A673 (cell line): ENCODE data around the gene TIMP1. TPM values are rescaled to one million over a fixed set of nuclear protein-coding genes. Genes with fewer than 3 reads are reported as not detected.

Experiments
- BruUV-seq: library from RNA; stranded (reverse); fragments of 400-500 nt; replicated peaks from 2 replicates; lab custom pipeline; 2021; lab: Mats Ljungman, UMichigan
- CTCF ChIA-PET: fragments of 300-600 bp; sonication (Branson Sonifier 250); formaldehyde crosslinking; loops from one replicate; lab custom pipeline; 2022; ENCODE audit warnings: antibody characterized with exemption; lab: Charles Lee
- POLR2A ChIA-PET: fragments of 300-600 bp; sonication (Branson Sonifier 250); formaldehyde crosslinking; loops from one replicate; lab custom pipeline; 2022; ENCODE audit warnings: antibody characterized with exemption; ENCODE audit not compliant: low non-redundant PET; lab: Charles Lee
- DNase-seq: peaks from one replicate; pipeline ENCODE4 v3.0.0-alpha.2; 2015; ENCODE audit warnings: low spot score
- H3K27ac ChIP-seq: fragments of 200-600 bp; sonication (generic); 2 replicates; pipeline ENCODE4 v1.5.1; 2016; ENCODE audit warnings: mixed run types, low read depth, mild to moderate bottlenecking, mixed read lengths, antibody characterized with exemption, low read length; ENCODE audit not compliant: poor library complexity, severe bottlenecking
- H3K27me3 ChIP-seq: fragments of 200-600 bp; sonication (generic); replicated peaks from 2 replicates; pipeline ENCODE4 v1.6.1; 2017; ENCODE audit warnings: mixed run types, low read depth, mild to moderate bottlenecking, mixed read lengths, antibody characterized with exemption, low read length; ENCODE audit not compliant: insufficient read depth, poor library complexity
- H3K36me3 ChIP-seq: fragments of 200-600 bp; sonication (generic); 2 replicates; pipeline ENCODE4 v1.6.1; 2016; ENCODE audit warnings: mixed run types, mild to moderate bottlenecking, mixed read lengths, antibody characterized with exemption, low read length; ENCODE audit not compliant: insufficient read depth, poor library complexity, severe bottlenecking
- H3K4me1 ChIP-seq: fragments of 200-600 bp; sonication (generic); 2 replicates; pipeline ENCODE4 v1.6.1; 2017; ENCODE audit warnings: mixed run types, mild to moderate bottlenecking, mixed read lengths, antibody characterized with exemption, low read length; ENCODE audit not compliant: insufficient read depth, poor library complexity, severe bottlenecking
- H3K4me3 ChIP-seq: fragments of 200-600 bp; sonication (generic); 2 replicates; pipeline ENCODE4 v1.5.1; 2016; ENCODE audit warnings: low read depth, mixed run types, mild to moderate bottlenecking, mixed read lengths, low read length; ENCODE audit not compliant: poor library complexity, severe bottlenecking
- H3K9me3 ChIP-seq: fragments of 200-600 bp; sonication (generic); 2 replicates; pipeline ENCODE4 v1.6.1; 2016; ENCODE audit warnings: mixed run types, low read depth, mild to moderate bottlenecking, mixed read lengths, antibody characterized with exemption, low read length; ENCODE audit not compliant: poor library complexity, severe bottlenecking
- CTCF ChIP-seq: fragments of 300-800, 200-600 bp; sonication (generic); conservative IDR thresholded peaks from 2 replicates; pipeline ENCODE4 v1.5.1; 2017; ENCODE audit warnings: low read depth, mild to moderate bottlenecking, antibody characterized with exemption, low read length, moderate library complexity, mixed read lengths
- EZH2 ChIP-seq: fragments of 200-600 bp; sonication (generic); IDR thresholded peaks from 2 replicates; pipeline ENCODE4 v1.6.1; 2017; ENCODE audit warnings: borderline replicate concordance, low read depth, mild to moderate bottlenecking, mixed read lengths, antibody characterized with exemption, low read length; ENCODE audit not compliant: poor library complexity, severe bottlenecking
- intact Hi-C: fragments of 100-400 bp; cut with micrococcal nuclease; formaldehyde crosslinking; loops from one replicate; pipeline ENCODE4 v1.10.0; 2022; ENCODE audit not compliant: unreplicated experiment
- total RNA-seq: library from RNA; stranded (reverse); gene quantifications from 2 replicates; pipeline ENCODE4 v1.2.3, GENCODE V29; 2021

Gene TIMP1
- total RNA-seq, 1 experiment from 2014 or later: 471 TPM

- Histone ChIP-seq H3K4me3 (peak overlapping the region; percentile 69), H3K27me3 (no peaks in the 10 kb centered on the region), H3K9me3 (no peaks in the 10 kb centered on the region), H3K4me1 (no peaks in the 10 kb centered on the region), H3K36me3 (peaks cover 22% of the 10 kb centered on the region), H3K27ac (peak overlapping the region; percentile 93)
- TF ChIP-seq CTCF: no peak
- no peak for TF ChIP-seq EZH2
- BruUV-seq: TSS peak; percentile 65
- intact Hi-C loops: loop anchor here (5.0 kb wide), 2 partner anchors 82 to 467 kb away; no protein-coding TSS in a partner anchor
- DNase-seq: no peak
- ChIA-PET CTCF (no interaction called here), POLR2A (no interaction called here)
Observed at GRCh38 chrX:47560179-47560933, 21.9 kb upstream of the TIMP1 start.

GRCh38 chrX:47560934-47561658, 21.1 kb upstream of the TIMP1 start, which contains the start of gene ARAF:
Gene ARAF (plus strand): TSS chrX:47561205. CDS start chrX:47562968, 1,763 bp downstream.
- intact Hi-C loops: loop anchor here (5.0 kb wide), 2 partner anchors 81 to 466 kb away; no protein-coding TSS in a partner anchor
- peak; percentile 99 for DNase-seq

More at GRCh38 chrX:47560934-47561658, 21.1 kb upstream of the TIMP1 start, which contains the start of gene ARAF:
- no TSS peak for BruUV-seq
- no peak for TF ChIP-seq CTCF
- POLR2A ChIA-PET: no interaction called here
- CTCF ChIA-PET: no interaction called here
- Histone ChIP-seq H3K4me1 (no peaks in the 10 kb centered on the region), H3K27me3 (no peaks in the 10 kb centered on the region), H3K27ac (peak within 1 kb of the TSS; percentile 93), H3K4me3 (peak within 1 kb of the TSS; percentile 69), H3K36me3 (peaks cover 24% of the 10 kb centered on the region), H3K9me3 (no peaks in the 10 kb centered on the region)
